ENCODE measurements around the gene NUTF2. TPM values are rescaled to one million over a fixed set of nuclear protein-coding genes. Genes with fewer than 3 reads are reported as not detected.

Gene NUTF2
- total RNA-seq, 1 donor from 2014 or later: 219 TPM

DNA sequence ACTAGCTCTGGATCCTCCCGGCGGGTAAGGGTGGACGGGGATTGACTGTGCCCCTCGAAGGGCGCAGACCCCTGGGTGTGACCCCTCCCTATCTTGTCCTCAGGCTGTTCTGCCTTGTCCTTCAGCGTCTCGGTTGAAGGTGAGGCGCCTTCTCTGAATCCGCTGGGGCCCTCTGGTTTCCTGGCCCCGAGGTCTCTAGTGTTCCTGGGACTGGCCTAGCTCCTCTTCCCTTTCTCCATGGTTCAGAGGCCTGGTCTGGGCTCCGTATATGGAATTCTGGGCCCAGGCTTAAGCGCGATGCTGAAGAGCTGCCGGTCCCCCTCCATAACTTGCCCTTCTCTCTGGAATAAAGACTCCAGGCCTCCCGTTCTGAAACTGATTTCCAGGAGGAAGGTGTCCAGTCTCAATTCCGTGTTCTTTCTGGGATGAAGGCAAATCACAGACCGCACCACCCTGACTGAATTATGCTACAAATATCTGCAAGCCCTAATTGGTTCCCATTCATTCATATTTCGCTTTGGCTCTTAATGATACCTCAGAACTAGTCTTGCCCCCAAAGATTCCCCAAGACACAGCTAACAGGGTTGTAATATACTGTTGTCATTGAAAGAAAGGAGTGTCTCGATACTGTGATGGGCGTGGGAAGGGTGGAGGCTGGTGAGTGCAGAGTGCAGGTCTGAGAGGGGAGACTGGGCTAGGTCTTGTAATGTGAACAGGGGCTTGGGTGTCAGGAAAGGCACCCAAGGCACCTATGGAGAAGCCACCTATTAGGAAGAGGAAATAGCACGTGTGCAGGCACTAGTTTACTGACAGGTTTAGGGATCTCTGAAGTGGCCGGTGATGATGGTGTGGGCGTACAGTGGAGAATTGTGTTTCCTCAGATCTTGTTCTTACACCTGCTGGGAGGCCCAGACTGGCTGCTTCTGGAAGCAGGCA lies 27.0 kb downstream of the NUTF2 start:
- TF ChIP-seq, protein P1, sequence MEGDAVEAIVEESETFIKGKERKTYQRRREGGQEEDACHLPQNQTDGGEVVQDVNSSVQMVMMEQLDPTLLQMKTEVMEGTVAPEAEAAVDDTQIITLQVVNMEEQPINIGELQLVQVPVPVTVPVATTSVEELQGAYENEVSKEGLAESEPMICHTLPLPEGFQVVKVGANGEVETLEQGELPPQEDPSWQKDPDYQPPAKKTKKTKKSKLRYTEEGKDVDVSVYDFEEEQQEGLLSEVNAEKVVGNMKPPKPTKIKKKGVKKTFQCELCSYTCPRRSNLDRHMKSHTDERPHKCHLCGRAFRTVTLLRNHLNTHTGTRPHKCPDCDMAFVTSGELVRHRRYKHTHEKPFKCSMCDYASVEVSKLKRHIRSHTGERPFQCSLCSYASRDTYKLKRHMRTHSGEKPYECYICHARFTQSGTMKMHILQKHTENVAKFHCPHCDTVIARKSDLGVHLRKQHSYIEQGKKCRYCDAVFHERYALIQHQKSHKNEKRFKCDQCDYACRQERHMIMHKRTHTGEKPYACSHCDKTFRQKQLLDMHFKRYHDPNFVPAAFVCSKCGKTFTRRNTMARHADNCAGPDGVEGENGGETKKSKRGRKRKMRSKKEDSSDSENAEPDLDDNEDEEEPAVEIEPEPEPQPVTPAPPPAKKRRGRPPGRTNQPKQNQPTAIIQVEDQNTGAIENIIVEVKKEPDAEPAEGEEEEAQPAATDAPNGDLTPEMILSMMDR (conservative IDR thresholded peaks at IDR 0.05; ENCODE audit: low read depth, low read length): no peak
- no peak for DNase-seq (ENCODE audit: low read depth)
- H3K4me3 ChIP-seq (ENCODE audit: low read depth, low read length): peak overlapping the region; percentile 99

DNA sequence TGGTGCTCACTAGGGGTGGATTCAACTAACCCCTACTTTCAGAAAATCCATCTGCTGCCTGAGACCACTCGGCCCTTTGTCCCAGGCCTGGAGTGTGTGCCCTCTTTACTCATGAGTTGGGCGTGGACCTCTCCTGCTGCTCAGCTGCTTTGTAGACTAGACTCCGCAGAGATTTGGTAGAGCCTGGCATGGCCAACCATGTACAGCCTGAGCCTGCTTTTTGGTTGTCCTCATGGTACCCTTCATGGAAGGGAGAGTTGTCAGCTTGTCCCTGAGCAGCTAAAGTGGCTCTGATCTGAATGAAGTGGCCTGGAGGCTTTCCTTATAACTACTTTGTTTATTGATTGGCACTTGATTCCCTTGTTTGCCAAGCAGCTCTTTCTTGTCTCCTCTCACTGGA lies 27.6 kb downstream of the NUTF2 start:
- peak overlapping the region; percentile 99 for H3K4me3 ChIP-seq (ENCODE audit: low read depth, low read length)
- TF ChIP-seq, protein P1 (conservative IDR thresholded peaks at IDR 0.05; ENCODE audit: low read depth, low read length): no peak
- DNase-seq (ENCODE audit: low read depth): no peak

DNA sequence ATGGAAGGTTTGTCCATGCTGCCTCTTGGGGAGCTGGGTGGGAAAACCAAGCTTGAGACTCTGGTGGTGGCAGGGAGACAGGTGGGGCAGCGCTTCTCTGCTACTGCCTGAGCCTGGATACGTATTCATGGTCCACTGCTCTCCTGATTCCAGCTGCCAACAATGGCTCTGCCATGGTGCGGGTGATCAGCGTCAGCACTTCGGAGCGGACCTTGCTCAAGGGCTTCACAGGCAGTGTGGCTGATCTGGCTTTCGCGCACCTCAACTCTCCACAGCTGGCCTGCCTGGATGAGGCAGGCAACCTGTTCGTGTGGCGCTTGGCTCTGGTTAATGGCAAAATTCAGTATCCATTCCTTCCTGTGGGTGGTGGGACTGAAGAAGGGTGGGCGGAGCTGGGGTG lies 30.3 kb downstream of the NUTF2 start:
- DNase-seq (ENCODE audit: low read depth): no peak
- no peak overlapping the region for H3K4me3 ChIP-seq (ENCODE audit: low read depth, low read length)
- TF ChIP-seq, protein P1 (conservative IDR thresholded peaks at IDR 0.05; ENCODE audit: low read depth, low read length): no peak

DNA sequence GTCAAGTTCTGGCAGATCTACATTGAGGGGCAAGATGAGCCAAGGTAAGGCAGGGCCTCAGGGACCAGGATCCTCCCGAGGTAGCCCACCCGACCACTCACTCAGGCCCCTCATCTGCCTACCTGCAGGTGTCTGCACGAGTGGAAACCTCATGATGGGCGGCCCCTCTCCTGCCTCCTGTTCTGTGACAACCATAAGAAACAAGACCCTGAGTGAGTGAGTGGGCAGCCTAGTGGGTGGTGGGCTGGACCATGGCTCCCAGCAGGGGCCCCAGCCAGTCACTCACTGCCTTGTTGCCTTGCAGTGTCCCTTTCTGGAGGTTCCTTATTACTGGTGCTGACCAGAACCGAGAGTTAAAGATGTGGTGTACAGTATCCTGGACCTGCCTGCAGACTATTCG lies 31.5 kb downstream of the NUTF2 start:
- H3K4me3 ChIP-seq (ENCODE audit: low read depth, low read length): no peak overlapping the region
- TF ChIP-seq, protein P1 (conservative IDR thresholded peaks at IDR 0.05; ENCODE audit: low read depth, low read length): no peak
- DNase-seq (ENCODE audit: low read depth): no peak

DNA sequence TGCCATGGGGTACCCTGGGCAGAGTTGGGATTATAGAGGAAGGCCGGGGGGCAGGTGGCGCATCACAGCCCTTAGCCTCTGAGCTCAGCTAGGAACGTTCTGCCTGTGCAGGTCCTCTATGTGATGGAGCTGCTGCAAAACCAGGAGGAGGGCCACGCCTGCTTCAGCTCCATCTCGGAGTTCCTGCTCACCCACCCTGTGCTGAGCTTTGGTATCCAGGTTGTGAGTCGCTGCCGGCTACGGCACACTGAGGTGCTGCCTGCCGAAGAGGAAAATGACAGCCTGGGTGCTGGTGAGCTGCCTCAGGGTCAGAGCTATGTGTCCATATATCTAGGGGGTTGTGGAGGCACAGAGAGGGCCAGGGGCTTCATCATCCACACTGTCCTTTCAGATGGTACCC lies 32.1 kb downstream of the NUTF2 start:
- no peak overlapping the region for H3K4me3 ChIP-seq (ENCODE audit: low read depth, low read length)
- TF ChIP-seq, protein P1 (conservative IDR thresholded peaks at IDR 0.05; ENCODE audit: low read depth, low read length): no peak
- DNase-seq (ENCODE audit: low read depth): no peak

DNA sequence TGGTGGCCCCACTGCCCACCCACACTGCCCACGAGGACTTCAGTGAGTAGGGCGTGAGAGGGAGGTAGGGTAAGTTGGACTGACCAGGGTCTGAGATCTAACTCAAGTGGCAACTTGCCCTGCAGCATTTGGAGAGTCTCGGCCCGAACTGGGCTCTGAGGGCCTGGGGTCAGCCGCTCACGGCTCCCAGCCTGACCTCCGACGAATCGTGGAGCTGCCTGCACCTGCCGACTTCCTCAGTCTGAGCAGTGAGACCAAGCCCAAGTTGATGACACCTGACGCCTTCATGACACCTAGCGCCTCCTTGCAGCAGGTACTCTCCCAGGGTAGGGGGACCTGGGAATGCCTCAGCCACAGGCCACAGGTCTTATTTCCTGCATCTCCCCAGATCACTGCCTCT lies 32.7 kb downstream of the NUTF2 start:
- TF ChIP-seq, protein P1 (conservative IDR thresholded peaks at IDR 0.05; ENCODE audit: low read depth, low read length): no peak
- no peak for DNase-seq (ENCODE audit: low read depth)
- H3K4me3 ChIP-seq (ENCODE audit: low read depth, low read length): no peak overlapping the region

DNA sequence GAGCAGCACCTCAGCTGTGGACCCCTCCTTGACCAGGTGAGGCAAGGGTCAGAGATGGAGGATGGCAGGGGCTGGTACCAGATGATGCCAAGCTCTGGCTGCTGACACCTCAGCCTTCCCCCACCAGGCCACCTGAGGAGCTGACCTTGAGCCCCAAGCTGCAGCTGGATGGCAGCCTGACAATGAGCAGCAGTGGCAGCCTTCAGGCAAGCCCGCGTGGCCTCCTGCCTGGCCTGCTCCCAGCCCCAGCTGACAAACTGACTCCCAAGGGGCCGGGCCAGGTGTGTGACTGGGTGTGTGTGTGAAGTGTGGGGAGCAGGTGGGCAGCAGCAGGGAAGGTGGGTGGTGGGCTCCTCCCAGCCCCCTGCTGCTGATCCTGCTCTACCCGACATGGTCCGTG lies 33.2 kb downstream of the NUTF2 start:
- TF ChIP-seq, protein P1 (conservative IDR thresholded peaks at IDR 0.05; ENCODE audit: low read depth, low read length): no peak
- no peak overlapping the region for H3K4me3 ChIP-seq (ENCODE audit: low read depth, low read length)
- DNase-seq (ENCODE audit: low read depth): no peak
